ENCODE measurements around the gene PPP4R3B. TPM values are rescaled to one million over a fixed set of nuclear protein-coding genes. Genes with fewer than 3 reads are reported as not detected.

The PPP4R3B gene
- total RNA-seq, 3 donors from 2014 or later, result 56.4 to 91.3 (median 71.4) TPM

DNA sequence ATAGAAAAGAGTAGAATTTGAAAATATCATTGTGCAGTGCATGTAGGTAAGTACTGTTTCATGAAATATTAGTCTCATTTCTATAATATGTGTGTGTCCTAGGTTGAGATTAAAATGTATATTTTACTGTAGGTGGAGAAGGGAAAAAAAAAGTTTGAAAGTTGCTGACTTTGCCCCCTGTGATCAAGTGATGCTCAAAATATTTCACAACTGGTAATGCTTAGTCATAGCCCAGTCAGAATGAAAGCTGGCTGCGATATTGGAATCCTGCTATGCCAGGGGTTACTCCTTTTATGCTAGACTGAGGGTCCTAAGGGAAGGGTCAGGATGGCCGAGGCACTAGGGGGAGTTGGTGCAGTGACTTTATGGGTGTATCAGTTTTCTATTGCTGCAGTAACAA, 117.4 kb downstream of the PPP4R3B start:
- TF ChIP-seq, protein P1, sequence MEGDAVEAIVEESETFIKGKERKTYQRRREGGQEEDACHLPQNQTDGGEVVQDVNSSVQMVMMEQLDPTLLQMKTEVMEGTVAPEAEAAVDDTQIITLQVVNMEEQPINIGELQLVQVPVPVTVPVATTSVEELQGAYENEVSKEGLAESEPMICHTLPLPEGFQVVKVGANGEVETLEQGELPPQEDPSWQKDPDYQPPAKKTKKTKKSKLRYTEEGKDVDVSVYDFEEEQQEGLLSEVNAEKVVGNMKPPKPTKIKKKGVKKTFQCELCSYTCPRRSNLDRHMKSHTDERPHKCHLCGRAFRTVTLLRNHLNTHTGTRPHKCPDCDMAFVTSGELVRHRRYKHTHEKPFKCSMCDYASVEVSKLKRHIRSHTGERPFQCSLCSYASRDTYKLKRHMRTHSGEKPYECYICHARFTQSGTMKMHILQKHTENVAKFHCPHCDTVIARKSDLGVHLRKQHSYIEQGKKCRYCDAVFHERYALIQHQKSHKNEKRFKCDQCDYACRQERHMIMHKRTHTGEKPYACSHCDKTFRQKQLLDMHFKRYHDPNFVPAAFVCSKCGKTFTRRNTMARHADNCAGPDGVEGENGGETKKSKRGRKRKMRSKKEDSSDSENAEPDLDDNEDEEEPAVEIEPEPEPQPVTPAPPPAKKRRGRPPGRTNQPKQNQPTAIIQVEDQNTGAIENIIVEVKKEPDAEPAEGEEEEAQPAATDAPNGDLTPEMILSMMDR (IDR thresholded peaks at IDR 0.05), result no peak
- TF ChIP-seq POLR2A (IDR thresholded peaks at IDR 0.05), result no peak
- TF ChIP-seq POLR2AphosphoS5 (IDR thresholded peaks at IDR 0.05), result no peak
- no peak overlapping the region for H3K27ac ChIP-seq
- intact Hi-C loops (cut with DNase I; ENCODE audit: low total_unique reads), result no loop called here
- H3K4me1 ChIP-seq, result no peaks in the 10 kb centered on the region
- no peak overlapping the region for H3K4me3 ChIP-seq
- H3K36me3 ChIP-seq, result no peaks in the 10 kb centered on the region
- no peaks in the 10 kb centered on the region for H3K27me3 ChIP-seq
- no peak for DNase-seq (ENCODE audit: low spot score in 2 of 2)
- no peaks in the 10 kb centered on the region for H3K9me3 ChIP-seq

DNA sequence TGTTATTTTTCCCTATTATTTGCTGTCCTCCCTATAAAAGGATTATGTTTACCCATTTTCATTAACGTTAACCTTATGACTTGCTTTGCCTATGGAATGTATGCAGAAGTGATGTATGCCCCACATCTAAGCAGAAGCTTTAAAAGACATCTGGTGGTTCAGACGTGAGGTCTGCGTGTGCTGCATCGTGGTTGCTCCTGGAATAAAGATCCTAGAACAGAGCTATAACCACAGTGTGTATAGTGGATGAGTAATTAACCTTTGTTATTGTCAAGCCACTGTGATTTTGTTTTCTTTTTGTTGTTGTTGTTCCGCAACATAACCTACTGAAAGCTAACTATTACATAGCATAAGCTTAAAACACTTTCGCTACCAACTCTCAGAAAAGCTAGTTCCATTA, 118.8 kb downstream of the PPP4R3B start:
- H3K4me3 ChIP-seq, result no peak overlapping the region
- H3K27me3 ChIP-seq, result no peaks in the 10 kb centered on the region
- no peaks in the 10 kb centered on the region for H3K9me3 ChIP-seq
- H3K4me1 ChIP-seq, result no peaks in the 10 kb centered on the region
- TF ChIP-seq POLR2A (IDR thresholded peaks at IDR 0.05), result no peak
- TF ChIP-seq POLR2AphosphoS5 (IDR thresholded peaks at IDR 0.05), result no peak
- TF ChIP-seq, protein P1 (IDR thresholded peaks at IDR 0.05), result no peak
- intact Hi-C loops (cut with DNase I; ENCODE audit: low total_unique reads), result no loop called here
- no peak overlapping the region for H3K27ac ChIP-seq
- no peaks in the 10 kb centered on the region for H3K36me3 ChIP-seq
- DNase-seq (ENCODE audit: low spot score in 2 of 2), result no peak

Other genes starting within 250 kb of the PPP4R3B start
- 10 to 100 TPM; 36.1 to 74.6 (median 50.1) TPM for gene CCDC88A, start 197.8 kb downstream of the PPP4R3B start, total RNA-seq
- gene CFAP36, start 97.9 kb downstream of the PPP4R3B start, total RNA-seq, result 10 to 100 TPM; 16.3 to 29.9 (median 27.2) TPM
- gene PNPT1, start 76.2 kb upstream of the PPP4R3B start, total RNA-seq, result 10 to 100 TPM; 11.5 to 24.9 (median 21.8) TPM

All from breast epithelium (tissue), 4 donors.